Measurements from ENCODE around the gene RAPH1. TPM values are rescaled to one million over a fixed set of nuclear protein-coding genes. Genes with fewer than 3 reads are reported as not detected.

The RAPH1 gene
- total and polyA plus RNA-seq, 9 donors: 16.6 to 33.5 (median 27.4) TPM

- Histone ChIP-seq H3K27me3 (ENCODE audit: control insufficient read depth, insufficient read depth, low read length) (no peaks in the 10 kb centered on the region), H3K27ac (ENCODE audit: low read length) (no peak overlapping the region), H3K4me1 (ENCODE audit: control insufficient read depth, insufficient read depth, low read length) (peaks cover 2% of the 10 kb centered on the region), H3K36me3 (ENCODE audit: control insufficient read depth, insufficient read depth, low read length) (no peaks in the 10 kb centered on the region), H3K9me3 (replicated peaks; ENCODE audit: control insufficient read depth, low read depth, low read length) (no peaks in the 10 kb centered on the region), H3K4me3 (ENCODE audit: low read length) (no peak overlapping the region)
- no peak for DNase-seq
- no CpG with 5 or more reads among the region's 6 CpGs for WGBS (ENCODE audit: insufficient coverage)
Observed at GRCh38 chr2:203574824-203575223, 39.7 kb upstream of the RAPH1 start.

- H3K27me3 ChIP-seq (ENCODE audit: control insufficient read depth, insufficient read depth, low read length): no peaks in the 10 kb centered on the region
- no peak overlapping the region for H3K4me3 ChIP-seq (ENCODE audit: low read length)
- no peak for DNase-seq
- H3K4me1 ChIP-seq (ENCODE audit: control insufficient read depth, insufficient read depth, low read length): no peaks in the 10 kb centered on the region
- 75% methylated on average over 2 of the region's 7 CpGs for WGBS (ENCODE audit: insufficient coverage)
- no peaks in the 10 kb centered on the region for H3K9me3 ChIP-seq (replicated peaks; ENCODE audit: control insufficient read depth, low read depth, low read length)
- no peak overlapping the region for H3K27ac ChIP-seq (ENCODE audit: low read length)
- no peaks in the 10 kb centered on the region for H3K36me3 ChIP-seq (ENCODE audit: control insufficient read depth, insufficient read depth, low read length)
Observed at GRCh38 chr2:203572316-203572715, 37.2 kb upstream of the RAPH1 start.

- no CpG with 5 or more reads among the region's 8 CpGs for WGBS (ENCODE audit: insufficient coverage)
- Histone ChIP-seq H3K4me3 (ENCODE audit: low read length) (no peak overlapping the region), H3K9me3 (replicated peaks; ENCODE audit: control insufficient read depth, low read depth, low read length) (no peaks in the 10 kb centered on the region), H3K27ac (ENCODE audit: low read length) (no peak overlapping the region), H3K27me3 (ENCODE audit: control insufficient read depth, insufficient read depth, low read length) (no peaks in the 10 kb centered on the region), H3K4me1 (ENCODE audit: control insufficient read depth, insufficient read depth, low read length) (no peaks in the 10 kb centered on the region), H3K36me3 (ENCODE audit: control insufficient read depth, insufficient read depth, low read length) (no peaks in the 10 kb centered on the region)
- DNase-seq: no peak
Observed at GRCh38 chr2:203569677-203570316, 34.7 kb upstream of the RAPH1 start.

- no CpG with 5 or more reads among the region's 1 CpG for WGBS (ENCODE audit: insufficient coverage)
- no peak overlapping the region for H3K27ac ChIP-seq (ENCODE audit: low read length)
- H3K27me3 ChIP-seq (ENCODE audit: control insufficient read depth, insufficient read depth, low read length): no peaks in the 10 kb centered on the region
- H3K4me3 ChIP-seq (ENCODE audit: low read length): no peak overlapping the region
- H3K36me3 ChIP-seq (ENCODE audit: control insufficient read depth, insufficient read depth, low read length): no peaks in the 10 kb centered on the region
- no peaks in the 10 kb centered on the region for H3K9me3 ChIP-seq (replicated peaks; ENCODE audit: control insufficient read depth, low read depth, low read length)
- peaks cover 1% of the 10 kb centered on the region for H3K4me1 ChIP-seq (ENCODE audit: control insufficient read depth, insufficient read depth, low read length)
- no peak for DNase-seq
Observed at GRCh38 chr2:203567691-203568090, 32.6 kb upstream of the RAPH1 start.

- WGBS (ENCODE audit: insufficient coverage): 85% methylated on average over 2 of the region's 4 CpGs
- Histone ChIP-seq H3K4me1 (ENCODE audit: control insufficient read depth, insufficient read depth, low read length) (peaks cover 10% of the 10 kb centered on the region), H3K27ac (ENCODE audit: low read length) (no peak overlapping the region), H3K27me3 (ENCODE audit: control insufficient read depth, insufficient read depth, low read length) (no peaks in the 10 kb centered on the region), H3K9me3 (replicated peaks; ENCODE audit: control insufficient read depth, low read depth, low read length) (no peaks in the 10 kb centered on the region), H3K36me3 (ENCODE audit: control insufficient read depth, insufficient read depth, low read length) (no peaks in the 10 kb centered on the region), H3K4me3 (ENCODE audit: low read length) (no peak overlapping the region)
- no peak for DNase-seq
Observed at GRCh38 chr2:203566161-203566560, 31.1 kb upstream of the RAPH1 start.

- peaks cover 10% of the 10 kb centered on the region for H3K4me1 ChIP-seq (ENCODE audit: control insufficient read depth, insufficient read depth, low read length)
- no peaks in the 10 kb centered on the region for H3K9me3 ChIP-seq (replicated peaks; ENCODE audit: control insufficient read depth, low read depth, low read length)
- no peaks in the 10 kb centered on the region for H3K36me3 ChIP-seq (ENCODE audit: control insufficient read depth, insufficient read depth, low read length)
- H3K27me3 ChIP-seq (ENCODE audit: control insufficient read depth, insufficient read depth, low read length): no peaks in the 10 kb centered on the region
- H3K27ac ChIP-seq (ENCODE audit: low read length): no peak overlapping the region
- DNase-seq: peak; percentile 51
- no peak overlapping the region for H3K4me3 ChIP-seq (ENCODE audit: low read length)
Observed at GRCh38 chr2:203565076-203565475, 30.0 kb upstream of the RAPH1 start.

GRCh38 chr2:203562268-203562667 lies 27.2 kb upstream of the RAPH1 start:
- Histone ChIP-seq H3K27ac (ENCODE audit: low read length) (peak overlapping the region; percentile 66), H3K36me3 (ENCODE audit: control insufficient read depth, insufficient read depth, low read length) (no peaks in the 10 kb centered on the region), H3K9me3 (replicated peaks; ENCODE audit: control insufficient read depth, low read depth, low read length) (no peaks in the 10 kb centered on the region), H3K27me3 (ENCODE audit: control insufficient read depth, insufficient read depth, low read length) (no peaks in the 10 kb centered on the region), H3K4me1 (ENCODE audit: control insufficient read depth, insufficient read depth, low read length) (peaks cover 10% of the 10 kb centered on the region), H3K4me3 (ENCODE audit: low read length) (no peak overlapping the region)
- peak; percentile 83 for DNase-seq
- 60% methylated on average over 2 of the region's 2 CpGs for WGBS (ENCODE audit: insufficient coverage)

GRCh38 chr2:203559641-203560040 lies 24.5 kb upstream of the RAPH1 start:
- H3K4me3 ChIP-seq (ENCODE audit: low read length): no peak overlapping the region
- no CpG with 5 or more reads among the region's 1 CpG for WGBS (ENCODE audit: insufficient coverage)

GRCh38 chr2:203553784-203554183 lies 18.7 kb upstream of the RAPH1 start:
- 93% methylated on average over 1 of the region's 1 CpG for WGBS (ENCODE audit: insufficient coverage)

More at GRCh38 chr2:203559641-203560040, 24.5 kb upstream of the RAPH1 start:
- DNase-seq: no peak
- Histone ChIP-seq H3K27me3 (ENCODE audit: control insufficient read depth, insufficient read depth, low read length) (no peaks in the 10 kb centered on the region), H3K9me3 (replicated peaks; ENCODE audit: control insufficient read depth, low read depth, low read length) (no peaks in the 10 kb centered on the region), H3K36me3 (ENCODE audit: control insufficient read depth, insufficient read depth, low read length) (no peaks in the 10 kb centered on the region), H3K4me1 (ENCODE audit: control insufficient read depth, insufficient read depth, low read length) (peaks cover 10% of the 10 kb centered on the region), H3K27ac (ENCODE audit: low read length) (no peak overlapping the region)

GRCh38 chr2:203551778-203552177 lies 16.7 kb upstream of the RAPH1 start:
- Histone ChIP-seq H3K27ac (ENCODE audit: low read length) (no peak overlapping the region), H3K4me1 (ENCODE audit: control insufficient read depth, insufficient read depth, low read length) (peaks cover 4% of the 10 kb centered on the region), H3K36me3 (ENCODE audit: control insufficient read depth, insufficient read depth, low read length) (no peaks in the 10 kb centered on the region), H3K27me3 (ENCODE audit: control insufficient read depth, insufficient read depth, low read length) (no peaks in the 10 kb centered on the region), H3K9me3 (replicated peaks; ENCODE audit: control insufficient read depth, low read depth, low read length) (no peaks in the 10 kb centered on the region), H3K4me3 (ENCODE audit: low read length) (no peak overlapping the region)
- WGBS (ENCODE audit: insufficient coverage): no CpG with 5 or more reads among the region's 3 CpGs
- peak; percentile 50 for DNase-seq

More at GRCh38 chr2:203553784-203554183, 18.7 kb upstream of the RAPH1 start:
- DNase-seq: no peak
- H3K27me3 ChIP-seq (ENCODE audit: control insufficient read depth, insufficient read depth, low read length): no peaks in the 10 kb centered on the region
- H3K4me3 ChIP-seq (ENCODE audit: low read length): no peak overlapping the region
- H3K36me3 ChIP-seq (ENCODE audit: control insufficient read depth, insufficient read depth, low read length): no peaks in the 10 kb centered on the region
- H3K9me3 ChIP-seq (replicated peaks; ENCODE audit: control insufficient read depth, low read depth, low read length): no peaks in the 10 kb centered on the region
- H3K4me1 ChIP-seq (ENCODE audit: control insufficient read depth, insufficient read depth, low read length): peaks cover 4% of the 10 kb centered on the region
- H3K27ac ChIP-seq (ENCODE audit: low read length): no peak overlapping the region

- Histone ChIP-seq H3K9me3 (replicated peaks; ENCODE audit: control insufficient read depth, low read depth, low read length) (no peaks in the 10 kb centered on the region), H3K27me3 (ENCODE audit: control insufficient read depth, insufficient read depth, low read length) (no peaks in the 10 kb centered on the region), H3K27ac (ENCODE audit: low read length) (no peak overlapping the region), H3K4me3 (ENCODE audit: low read length) (no peak overlapping the region), H3K4me1 (ENCODE audit: control insufficient read depth, insufficient read depth, low read length) (peaks cover 4% of the 10 kb centered on the region), H3K36me3 (ENCODE audit: control insufficient read depth, insufficient read depth, low read length) (no peaks in the 10 kb centered on the region)
- DNase-seq: peak; percentile 46
- WGBS (ENCODE audit: insufficient coverage): no CpG with 5 or more reads among the region's 2 CpGs
Observed at GRCh38 chr2:203550266-203550665, 15.2 kb upstream of the RAPH1 start.

Measured in muscle of leg (tissue), 11 donors.